SJCRH30 (cell line): Measurements from ENCODE around the gene PCDHAC2. TPM values are rescaled to one million over a fixed set of nuclear protein-coding genes. Genes with fewer than 3 reads are reported as not detected.
A peak's percentile ranks its signal among the peaks of the same experiment; 100 is the strongest.

Source experiments
- DNase-seq, 2 experiments: peaks; one replicate each; pipeline ENCODE4 v3.0.0-alpha.2; 2015 to 2020
- H3K27ac ChIP-seq: fragments of 250-450 bp; sonication (Bioruptor Pico); 2 replicates; pipeline ENCODE4 v1.5.1; 2020; ENCODE audit warnings: mild to moderate bottlenecking, moderate library complexity
- H3K27me3 ChIP-seq: fragments of 250-450 bp; sonication (Bioruptor Pico); 2 replicates; pipeline ENCODE4 v1.5.1; 2020; ENCODE audit warnings: mild to moderate bottlenecking, moderate library complexity
- H3K36me3 ChIP-seq: fragments of 250-450 bp; sonication (Bioruptor Pico); 2 replicates; pipeline ENCODE4 v1.5.1; 2020; ENCODE audit warnings: mild to moderate bottlenecking, moderate library complexity
- H3K4me1 ChIP-seq: fragments of 250-450 bp; sonication (Bioruptor Pico); 2 replicates; pipeline ENCODE4 v1.5.1; 2020; ENCODE audit warnings: mild to moderate bottlenecking, moderate library complexity
- H3K4me3 ChIP-seq: fragments of 250-450 bp; sonication (Bioruptor Pico); 2 replicates; pipeline ENCODE4 v1.5.1; 2020; ENCODE audit warnings: mild to moderate bottlenecking, moderate library complexity
- H3K9me3 ChIP-seq: fragments of 250-450 bp; sonication (Bioruptor Pico); replicated peaks from 2 replicates; pipeline ENCODE4 v1.5.1; 2020; ENCODE audit warnings: mild to moderate bottlenecking, moderate library complexity
- total RNA-seq: library from RNA; depleted of rRNA; stranded (reverse); fragments of >200 nt; shearing (Covaris generic); gene quantifications from 2 replicates; pipeline ENCODE4 v1.2.3, GENCODE V29; 2014

The PCDHAC2 gene
- total RNA-seq, 1 experiment from 2014 or later, result not detected

DNA sequence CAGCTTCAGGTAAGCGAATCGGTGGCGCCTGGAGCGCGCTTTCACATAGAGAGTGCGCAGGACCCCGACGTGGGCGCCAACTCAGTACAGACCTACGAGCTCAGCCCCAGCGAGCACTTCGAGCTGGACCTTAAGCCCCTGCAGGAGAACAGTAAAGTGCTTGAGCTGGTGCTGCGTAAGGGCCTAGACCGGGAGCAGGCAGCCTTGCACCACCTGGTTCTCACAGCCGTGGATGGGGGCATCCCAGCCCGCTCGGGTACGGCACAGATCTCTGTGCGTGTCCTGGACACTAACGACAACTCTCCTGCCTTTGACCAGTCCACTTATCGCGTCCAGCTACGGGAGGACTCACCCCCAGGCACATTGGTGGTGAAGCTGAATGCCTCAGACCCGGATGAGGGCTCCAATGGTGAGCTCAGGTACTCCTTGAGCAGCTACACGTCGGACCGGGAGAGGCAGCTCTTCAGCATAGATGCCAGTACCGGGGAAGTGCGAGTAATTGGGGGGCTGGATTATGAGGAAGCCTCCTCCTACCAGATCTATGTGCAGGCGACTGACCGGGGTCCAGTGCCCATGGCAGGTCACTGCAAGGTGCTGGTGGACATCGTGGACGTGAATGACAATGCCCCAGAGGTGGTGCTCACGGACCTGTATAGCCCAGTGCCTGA is 1.1 kb downstream of the PCDHAC2 start:
- Histone ChIP-seq H3K36me3 (no peaks in the 10 kb centered on the region), H3K27ac (no peak overlapping the region), H3K27me3 (no peaks in the 10 kb centered on the region), H3K4me3 (no peak overlapping the region), H3K4me1 (no peaks in the 10 kb centered on the region), H3K9me3 (no peaks in the 10 kb centered on the region)
- no peak for DNase-seq

DNA sequence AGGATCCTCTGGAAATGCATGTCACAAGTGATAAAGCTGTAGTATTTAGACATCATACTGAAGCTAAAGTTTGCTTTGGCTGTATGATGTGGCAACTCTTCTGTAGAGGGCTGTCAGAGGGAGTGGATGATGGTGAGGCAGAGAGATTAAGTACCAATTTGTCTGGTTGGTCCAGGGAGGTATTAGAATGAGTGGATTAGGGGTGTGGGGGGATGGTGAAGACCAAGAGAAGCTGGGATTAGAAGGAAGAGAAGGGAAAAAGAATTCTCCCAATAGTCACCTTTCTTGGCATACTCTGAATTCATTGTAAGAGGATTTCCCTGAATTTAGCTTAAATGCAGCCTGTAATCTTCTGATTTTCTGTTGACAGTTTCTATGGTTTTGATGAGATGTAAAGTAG is 3.6 kb downstream of the PCDHAC2 start:
- Histone ChIP-seq H3K27me3 (no peaks in the 10 kb centered on the region), H3K27ac (no peak overlapping the region)

DNA sequence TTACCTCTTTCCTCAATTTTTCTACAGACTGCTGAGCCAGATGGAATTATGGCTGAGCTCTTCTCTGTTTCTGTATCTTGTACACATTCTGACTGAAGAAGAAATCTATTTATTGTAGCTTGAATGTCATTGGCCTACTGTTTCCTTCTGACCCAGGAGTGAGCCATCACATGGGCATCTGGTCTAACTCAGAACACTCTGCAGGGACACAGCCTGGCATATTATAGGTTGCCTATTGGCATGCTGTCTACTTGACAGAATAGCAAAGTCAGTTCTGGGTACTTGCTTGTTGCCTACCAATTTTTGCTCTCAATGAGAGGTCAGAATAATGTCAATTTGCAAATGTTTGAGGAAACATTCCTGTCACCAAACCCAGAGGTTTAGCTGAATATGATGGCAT is 7.3 kb downstream of the PCDHAC2 start:
- Histone ChIP-seq H3K27ac (no peak overlapping the region), H3K9me3 (no peaks in the 10 kb centered on the region), H3K4me3 (no peak overlapping the region), H3K27me3 (no peaks in the 10 kb centered on the region), H3K36me3 (no peaks in the 10 kb centered on the region), H3K4me1 (no peaks in the 10 kb centered on the region)
- no peak for DNase-seq

More for the DNA sequence above, 3.6 kb downstream of the PCDHAC2 start:
- no peaks in the 10 kb centered on the region for H3K9me3 ChIP-seq
- DNase-seq, result no peak
- no peak overlapping the region for H3K4me3 ChIP-seq
- no peaks in the 10 kb centered on the region for H3K36me3 ChIP-seq
- H3K4me1 ChIP-seq, result no peaks in the 10 kb centered on the region

DNA sequence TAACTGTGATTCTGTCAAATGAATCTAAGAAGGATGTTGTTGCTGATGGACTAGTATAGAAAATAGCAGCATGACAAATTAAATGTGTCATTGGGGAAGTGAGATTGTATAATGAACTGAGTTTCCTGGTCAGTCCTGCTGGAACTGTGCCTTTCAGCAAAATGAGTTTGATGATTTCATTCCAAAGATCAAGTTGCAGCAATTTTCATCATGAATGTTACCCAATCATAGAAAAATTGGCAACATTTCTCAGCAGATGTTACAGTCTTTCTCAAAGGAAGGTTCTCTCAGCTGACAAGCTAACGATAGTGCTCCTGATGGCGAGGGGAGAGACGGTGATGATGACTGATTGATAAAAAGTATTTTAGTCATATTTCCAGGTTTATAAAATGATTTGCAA is 10.7 kb downstream of the PCDHAC2 start:
- peak in 1 of 2 experiments; percentile 6 for DNase-seq
- H3K27ac ChIP-seq, result no peak overlapping the region

DNA sequence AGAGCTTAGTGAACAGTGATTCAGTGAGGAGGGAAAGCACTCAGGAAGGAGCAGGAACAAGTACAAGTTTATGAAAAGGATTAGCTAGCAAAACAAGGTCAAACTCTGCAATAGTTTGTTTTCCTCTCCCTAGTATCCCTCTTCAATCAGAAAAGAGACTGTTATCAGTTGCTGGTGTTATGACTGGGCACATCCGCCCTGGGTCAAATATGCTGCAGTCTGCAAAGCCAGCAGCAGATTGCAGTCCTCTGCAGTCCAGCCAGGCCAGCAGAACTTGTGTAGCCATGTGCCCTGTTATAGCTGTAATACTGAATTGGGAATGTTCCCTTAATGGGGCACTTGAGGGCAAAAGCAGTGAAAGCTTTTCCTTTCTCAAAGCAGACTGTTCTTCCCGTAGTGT is 12.0 kb downstream of the PCDHAC2 start:
- no peak for DNase-seq
- no peak overlapping the region for H3K27ac ChIP-seq
- H3K4me1 ChIP-seq, result no peaks in the 10 kb centered on the region
- no peaks in the 10 kb centered on the region for H3K27me3 ChIP-seq
- H3K9me3 ChIP-seq, result no peaks in the 10 kb centered on the region
- H3K4me3 ChIP-seq, result no peak overlapping the region
- H3K36me3 ChIP-seq, result no peaks in the 10 kb centered on the region

More for the DNA sequence above, 10.7 kb downstream of the PCDHAC2 start:
- Histone ChIP-seq H3K4me3 (no peak overlapping the region), H3K36me3 (no peaks in the 10 kb centered on the region), H3K9me3 (no peaks in the 10 kb centered on the region), H3K27me3 (no peaks in the 10 kb centered on the region), H3K4me1 (no peaks in the 10 kb centered on the region)

DNA sequence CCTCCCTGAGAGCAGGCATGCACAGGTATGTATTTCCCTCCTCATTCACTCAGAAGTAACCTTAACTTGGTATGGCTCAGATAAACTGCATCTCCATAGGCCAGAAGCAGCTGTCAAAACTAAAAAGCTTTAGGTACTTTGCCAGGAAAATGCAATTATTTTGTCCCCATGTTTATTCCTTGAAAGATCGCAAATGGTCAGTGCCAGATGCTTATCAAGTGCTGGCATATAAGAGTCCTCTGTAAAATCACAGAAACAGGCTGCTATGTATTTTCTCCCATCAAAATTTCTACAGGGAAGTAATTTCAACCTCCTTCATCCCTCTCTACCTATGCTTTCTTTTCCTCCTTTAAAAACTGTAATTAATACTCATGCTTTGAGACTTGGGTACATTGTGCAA is 12.7 kb downstream of the PCDHAC2 start:
- no peaks in the 10 kb centered on the region for H3K9me3 ChIP-seq
- H3K4me3 ChIP-seq, result no peak overlapping the region
- H3K27ac ChIP-seq, result no peak overlapping the region
- no peaks in the 10 kb centered on the region for H3K4me1 ChIP-seq
- H3K27me3 ChIP-seq, result no peaks in the 10 kb centered on the region
- no peak for DNase-seq
- H3K36me3 ChIP-seq, result no peaks in the 10 kb centered on the region

DNA sequence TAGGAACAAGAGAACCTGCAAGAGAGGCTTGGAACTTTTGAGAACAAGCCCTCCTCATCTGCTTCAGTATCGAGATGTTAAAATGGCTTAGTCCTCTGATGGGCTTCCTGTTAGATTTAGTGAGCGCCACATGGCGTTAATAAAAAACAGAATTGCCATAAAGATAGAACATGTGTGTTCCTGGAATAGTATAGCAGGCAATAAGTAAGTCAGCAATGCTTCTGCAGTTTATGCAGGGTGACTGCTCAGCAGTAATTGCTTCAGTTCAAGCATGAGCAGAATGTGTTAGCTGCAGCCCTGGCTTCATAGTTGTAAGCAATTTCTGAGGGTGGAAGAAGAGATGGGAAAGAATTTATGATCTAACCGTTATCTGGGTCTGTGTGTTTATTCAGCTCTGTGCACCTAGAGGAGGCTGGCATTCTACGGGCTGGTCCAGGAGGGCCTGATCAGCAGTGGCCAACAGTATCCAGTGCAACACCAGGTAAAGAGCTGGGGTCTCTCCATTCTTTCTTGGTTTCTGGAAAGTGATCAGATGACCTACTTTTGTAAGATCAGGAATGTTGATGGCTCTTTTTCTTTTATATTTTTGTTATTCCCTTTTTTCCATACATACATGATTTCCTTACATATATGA is 15.9 kb downstream of the PCDHAC2 start:
- no peaks in the 10 kb centered on the region for H3K27me3 ChIP-seq
- H3K4me1 ChIP-seq, result no peaks in the 10 kb centered on the region; the same call in 1 of the 2 replicates
- no peaks in the 10 kb centered on the region for H3K9me3 ChIP-seq
- H3K4me3 ChIP-seq, result no peak overlapping the region
- H3K36me3 ChIP-seq, result no peaks in the 10 kb centered on the region
- DNase-seq, result no peak
- no peak overlapping the region for H3K27ac ChIP-seq

DNA sequence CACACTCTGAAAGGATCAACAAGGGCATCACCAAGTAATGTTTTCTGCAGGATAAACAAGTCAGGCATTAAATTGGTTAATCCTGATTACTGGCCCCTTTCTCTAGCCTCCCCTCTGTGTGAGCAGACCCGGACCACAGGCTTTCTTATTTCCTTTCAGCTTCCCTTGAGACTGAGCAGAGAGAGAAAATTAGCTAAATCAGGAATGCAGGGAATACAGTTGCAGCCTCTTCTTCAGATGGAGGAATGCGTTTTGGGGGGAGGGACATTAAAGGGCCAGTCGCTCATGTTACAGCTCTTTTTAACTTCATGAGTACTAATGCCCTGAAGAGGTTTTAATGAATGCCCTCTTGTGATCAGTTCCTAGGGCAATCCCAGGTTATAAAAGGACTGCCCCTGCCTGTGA is 19.8 kb downstream of the PCDHAC2 start:
- no peaks in the 10 kb centered on the region for H3K27me3 ChIP-seq
- no peaks in the 10 kb centered on the region for H3K36me3 ChIP-seq
- H3K4me3 ChIP-seq, result no peak overlapping the region
- no peaks in the 10 kb centered on the region for H3K9me3 ChIP-seq
- DNase-seq, result no peak
- H3K27ac ChIP-seq, result no peak overlapping the region
- no peaks in the 10 kb centered on the region; the same call in 1 of the 2 replicates for H3K4me1 ChIP-seq

DNA sequence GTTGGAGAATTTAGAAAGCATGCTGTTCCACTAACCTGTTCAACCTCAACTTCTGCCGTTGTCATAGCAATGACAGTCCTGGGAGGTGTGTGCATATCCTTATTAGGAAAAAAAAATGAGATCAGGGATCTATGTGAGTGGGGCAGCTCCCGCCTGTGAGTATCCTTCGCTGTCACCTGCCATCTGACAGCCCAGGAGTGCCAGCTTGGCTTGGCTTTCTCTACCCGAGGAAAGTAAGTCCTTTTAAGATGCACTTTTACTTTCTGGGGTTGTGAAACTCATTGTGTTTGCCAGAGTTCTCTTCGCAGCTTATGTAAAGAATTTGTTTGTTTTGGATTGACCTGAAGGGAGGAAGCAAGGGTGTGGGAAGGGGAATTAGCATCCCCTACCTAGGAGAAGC is 21.8 kb downstream of the PCDHAC2 start:
- no peaks in the 10 kb centered on the region for H3K36me3 ChIP-seq
- no peaks in the 10 kb centered on the region for H3K9me3 ChIP-seq
- no peak for DNase-seq
- H3K4me1 ChIP-seq, result no peaks in the 10 kb centered on the region; the same call in 1 of the 2 replicates
- H3K4me3 ChIP-seq, result no peak overlapping the region
- no peaks in the 10 kb centered on the region for H3K27me3 ChIP-seq
- H3K27ac ChIP-seq, result no peak overlapping the region

DNA sequence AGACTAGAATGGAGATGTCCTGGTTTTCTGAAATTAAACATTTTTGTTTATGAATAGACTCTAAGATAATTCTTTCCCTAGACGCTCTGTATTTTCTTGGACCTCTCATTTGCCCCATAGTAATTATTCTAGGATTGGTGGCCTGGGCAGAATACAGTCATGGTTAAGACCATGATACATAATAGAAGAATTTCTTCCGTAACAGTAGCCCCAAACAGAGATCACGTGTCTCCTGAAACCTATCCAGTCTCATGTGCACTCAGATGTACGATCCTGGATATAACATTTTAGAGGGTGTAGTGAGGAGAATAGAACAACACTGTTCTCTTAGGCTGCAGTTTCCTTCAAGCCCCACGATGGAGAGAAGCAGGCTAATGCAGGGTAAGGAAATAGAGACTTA is 22.3 kb downstream of the PCDHAC2 start:
- Histone ChIP-seq H3K9me3 (no peaks in the 10 kb centered on the region), H3K4me1 (no peaks in the 10 kb centered on the region; the same call in 1 of the 2 replicates), H3K4me3 (no peak overlapping the region), H3K36me3 (no peaks in the 10 kb centered on the region), H3K27ac (no peak overlapping the region), H3K27me3 (no peaks in the 10 kb centered on the region)
- DNase-seq, result no peak

DNA sequence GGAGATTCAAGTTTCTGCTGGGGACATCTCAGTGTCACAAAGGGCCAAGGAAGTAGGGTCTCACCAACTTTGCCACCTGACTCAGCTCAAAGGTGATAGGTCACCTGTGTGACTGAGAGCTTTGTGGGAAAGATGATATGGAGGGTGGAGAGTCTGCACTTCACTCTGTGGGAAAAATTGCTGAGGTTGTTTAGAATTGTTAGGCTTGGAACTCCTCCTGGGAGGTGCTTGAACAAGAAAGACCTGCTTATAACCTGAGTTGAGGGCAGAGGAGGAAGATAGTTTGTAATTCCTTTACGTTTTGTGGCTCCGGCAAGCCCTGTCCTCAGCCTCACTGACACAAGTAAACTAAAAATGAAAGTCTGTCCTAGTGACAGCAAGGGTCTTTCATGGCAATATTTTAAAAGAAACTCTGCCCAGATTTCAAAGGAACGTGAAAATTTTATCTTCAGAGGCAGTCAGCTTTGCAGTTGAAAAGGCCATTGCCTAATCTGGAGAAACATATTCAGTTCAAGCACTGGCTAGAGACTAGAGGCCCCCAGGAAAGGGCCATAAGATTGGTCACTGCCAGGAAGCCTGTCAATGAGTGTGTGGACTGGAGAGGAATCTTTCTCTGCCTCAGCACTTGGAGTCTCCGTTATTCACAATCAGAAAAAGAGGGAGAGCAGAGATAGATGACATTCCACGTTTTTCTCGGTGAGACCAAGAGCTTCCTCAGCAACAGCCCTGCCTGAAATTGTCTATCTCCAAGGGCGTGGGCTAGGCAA is 23.2 kb downstream of the PCDHAC2 start:
- no peaks in the 10 kb centered on the region; the same call in 1 of the 2 replicates for H3K4me1 ChIP-seq
- H3K27ac ChIP-seq, result no peak overlapping the region
- H3K4me3 ChIP-seq, result no peak overlapping the region
- no peaks in the 10 kb centered on the region for H3K9me3 ChIP-seq
- H3K27me3 ChIP-seq, result no peaks in the 10 kb centered on the region
- H3K36me3 ChIP-seq, result no peaks in the 10 kb centered on the region
- DNase-seq, result no peak

DNA sequence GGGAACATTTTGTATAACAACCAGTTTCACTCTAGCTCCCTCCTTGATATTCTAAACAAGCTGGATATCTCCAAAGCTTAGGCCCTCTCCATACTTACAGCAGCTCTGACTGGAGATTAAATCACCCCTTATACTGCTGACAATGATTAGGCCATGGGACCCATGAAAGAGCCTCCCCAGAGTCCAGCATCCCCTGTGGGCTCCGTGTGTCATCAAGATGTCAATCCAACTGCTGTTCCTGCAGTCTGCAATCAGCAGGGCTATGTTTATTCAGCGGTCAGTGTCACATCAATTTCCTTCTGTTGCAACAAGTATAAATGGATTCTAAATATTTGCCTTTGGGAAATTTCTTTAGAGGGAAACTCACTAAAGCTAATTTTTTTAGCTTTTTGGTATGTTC is 26.6 kb downstream of the PCDHAC2 start:
- no peaks in the 10 kb centered on the region for H3K9me3 ChIP-seq
- no peaks in the 10 kb centered on the region for H3K36me3 ChIP-seq
- H3K27ac ChIP-seq, result no peak overlapping the region
- H3K4me3 ChIP-seq, result no peak overlapping the region
- no peak for DNase-seq
- no peaks in the 10 kb centered on the region for H3K27me3 ChIP-seq
- no peaks in the 10 kb centered on the region for H3K4me1 ChIP-seq

DNA sequence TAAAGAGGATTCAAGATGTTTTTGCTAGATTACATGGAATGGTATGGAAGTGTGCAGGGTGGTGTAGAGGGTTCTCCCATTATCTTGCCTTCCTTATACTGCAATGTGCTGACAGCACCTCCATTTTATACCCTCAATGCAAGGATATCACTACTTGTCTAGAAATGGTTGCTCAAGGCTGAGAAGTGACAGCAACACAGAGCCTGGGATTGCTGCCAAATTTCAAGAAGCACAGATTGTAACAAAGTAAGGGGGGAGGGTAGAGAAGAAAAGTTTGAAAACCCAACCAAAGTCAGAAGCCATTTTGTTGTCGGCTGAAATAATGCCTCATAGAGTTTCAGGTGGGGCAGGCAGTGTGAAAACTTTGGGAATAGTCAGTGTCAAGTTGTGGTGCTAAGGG is 29.8 kb downstream of the PCDHAC2 start:
- Histone ChIP-seq H3K4me3 (no peak overlapping the region), H3K9me3 (no peaks in the 10 kb centered on the region), H3K27ac (no peak overlapping the region), H3K27me3 (no peaks in the 10 kb centered on the region), H3K36me3 (no peaks in the 10 kb centered on the region), H3K4me1 (no peaks in the 10 kb centered on the region)
- DNase-seq, result no peak

DNA sequence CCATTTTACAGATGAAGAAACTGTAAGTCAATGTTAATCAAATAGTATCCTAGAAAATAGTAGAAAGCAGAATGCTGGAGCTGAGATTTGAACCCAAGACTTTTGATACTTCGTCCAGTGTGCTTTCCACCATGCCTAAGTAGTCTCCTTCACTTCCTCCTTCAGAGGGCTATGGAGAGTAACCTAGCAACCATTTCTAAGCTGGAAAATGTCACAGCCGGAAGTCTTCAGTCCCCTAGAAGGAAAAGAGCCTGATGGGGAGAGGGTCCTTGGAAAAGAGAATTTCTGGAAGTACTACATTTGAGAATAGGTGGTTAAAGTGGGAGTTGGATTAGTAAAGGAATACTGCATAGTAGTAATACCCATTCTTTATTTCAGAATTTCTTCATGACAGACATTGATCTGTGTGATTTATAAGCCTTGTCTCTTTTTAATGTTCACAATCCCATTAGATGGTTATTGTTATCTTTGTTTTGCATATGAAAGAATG is 32.7 kb downstream of the PCDHAC2 start:
- no peak for DNase-seq
- Histone ChIP-seq H3K27me3 (no peaks in the 10 kb centered on the region; the same call in 1 of the 2 replicates), H3K4me1 (no peaks in the 10 kb centered on the region), H3K4me3 (no peak overlapping the region), H3K9me3 (no peaks in the 10 kb centered on the region), H3K27ac (no peak overlapping the region), H3K36me3 (no peaks in the 10 kb centered on the region)

DNA sequence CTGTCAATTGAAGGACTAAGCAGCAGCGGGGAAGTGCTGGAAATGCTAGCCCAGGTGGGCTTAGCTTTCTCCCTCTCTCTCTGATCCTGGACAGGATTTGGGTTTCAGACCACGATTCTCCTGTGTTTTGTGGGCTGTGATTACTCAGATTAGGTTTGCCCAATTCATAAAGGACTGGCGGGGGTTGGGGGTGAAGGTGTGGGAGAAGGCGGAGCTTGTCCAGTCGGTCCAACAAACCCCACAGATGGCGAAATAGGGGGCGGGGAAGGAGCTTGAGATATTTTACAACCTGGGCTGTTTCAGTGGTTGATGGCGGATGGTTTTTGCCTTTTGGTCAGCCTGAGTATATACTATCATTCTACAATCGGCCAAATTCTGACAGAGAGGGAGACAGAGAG is 35.2 kb downstream of the PCDHAC2 start:
- Histone ChIP-seq H3K36me3 (no peaks in the 10 kb centered on the region), H3K27me3 (no peaks in the 10 kb centered on the region; the same call in 1 of the 2 replicates), H3K4me3 (peak overlapping the region; percentile 47), H3K4me1 (no peaks in the 10 kb centered on the region), H3K27ac (no peak overlapping the region), H3K9me3 (no peaks in the 10 kb centered on the region)
- peak; percentile 7 to 16 for DNase-seq
